HepG2 (cell line): ENCODE measurements around the gene CREB1. TPM values are rescaled to one million over a fixed set of nuclear protein-coding genes. Genes with fewer than 3 reads are reported as not detected.

Experiments used
- CHCHD3 ChIP-seq: sonication (generic); formaldehyde crosslinking; IDR thresholded peaks from 2 replicates; pipeline ENCODE4 v1.8.0; 2022; ENCODE audit warnings: mild to moderate bottlenecking, missing genetic modification reagents, moderate library complexity
- FOXO1 ChIP-seq: sonication (generic); formaldehyde crosslinking; IDR thresholded peaks from 2 replicates; pipeline ENCODE4 v1.4.0; 2020; ENCODE audit warnings: missing genetic modification reagents
- GZF1 ChIP-seq: sonication (generic); formaldehyde crosslinking; IDR thresholded peaks from 2 replicates; pipeline ENCODE4 v1.5.1; 2020; ENCODE audit warnings: mild to moderate bottlenecking, missing genetic modification reagents
- HCFC1 ChIP-seq: fragments of 150-350 bp; IDR thresholded peaks from 2 replicates; pipeline ENCODE4 v1.6.1; 2014; ENCODE audit warnings: low read depth, low read length
- JUNB ChIP-seq: sonication (generic); formaldehyde crosslinking; IDR thresholded peaks from 2 replicates; pipeline ENCODE4 v1.8.0; 2022; ENCODE audit warnings: missing genetic modification reagents, mild to moderate bottlenecking, borderline replicate concordance
- MAFF ChIP-seq: IDR thresholded peaks from 2 replicates; pipeline ENCODE4 v1.6.1; 2011; ENCODE audit warnings: low read depth, low read length, improper control_type of control experiment
- NFKBIZ ChIP-seq: IDR thresholded peaks from 2 replicates; pipeline ENCODE4 v1.6.1; 2018; ENCODE audit warnings: missing genetic modification reagents, missing compliant biosample characterization
- RBFOX2 ChIP-seq: fragments of 200-400 bp; formaldehyde crosslinking; IDR thresholded peaks from 2 replicates; pipeline ENCODE4 v1.6.1; 2017; ENCODE audit warnings: low read depth, mild to moderate bottlenecking, low read length
- SAFB2 ChIP-seq: sonication (generic); formaldehyde crosslinking; IDR thresholded peaks from 2 replicates; pipeline ENCODE4 v1.5.1; 2020; ENCODE audit warnings: missing genetic modification reagents, low read depth, mild to moderate bottlenecking, borderline replicate concordance
- SMAD1 ChIP-seq: sonication (generic); formaldehyde crosslinking; IDR thresholded peaks from 2 replicates; pipeline ENCODE4 v1.4.0; 2020; ENCODE audit warnings: missing genetic modification reagents, low read depth, mild to moderate bottlenecking, borderline replicate concordance
- SNAI1 ChIP-seq: sonication (generic); formaldehyde crosslinking; IDR thresholded peaks from 2 replicates; pipeline ENCODE4 v1.5.0; 2020; ENCODE audit warnings: mild to moderate bottlenecking, missing genetic modification reagents, borderline replicate concordance
- THAP11 ChIP-seq: IDR thresholded peaks from 2 replicates; pipeline ENCODE4 v1.6.1; 2016; ENCODE audit warnings: missing biosample characterization, missing genetic modification reagents
- ZNF75D ChIP-seq: sonication (generic); formaldehyde crosslinking; IDR thresholded peaks from 2 replicates; pipeline ENCODE4 v1.8.1; 2023; ENCODE audit warnings: missing genetic modification reagents, mild to moderate bottlenecking, borderline replicate concordance
- polyA plus RNA-seq, 8 experiments: library from polyadenylated mRNA; depleted of rRNA in 3 of 8; stranded (reverse) in 7 of 8; unstranded in 1 of 8; fragments of >200 nt; fragmentation: Illumina TruSeq in 4 of 8; extraction: Trizol in 4 of 8; gene quantifications; 2 replicates each; pipeline versions ENCODE4 v1.2.1 to v1.2.3, GENCODE V29; 2011 to 2016; ENCODE audit warnings: low read depth in 4 of 8, missing spikeins in 1 of 8, mixed read lengths in 1 of 8; ENCODE audit not compliant: insufficient read depth in 1 of 8
- total RNA-seq, 5 experiments: library from RNA; depleted of rRNA; stranded (reverse); fragments of >200 nt; fragmentation: Illumina TruSeq; extraction: Trizol; gene quantifications; 2 replicates each; pipeline ENCODE4 v1.2.3, GENCODE V29; 2016; ENCODE audit warnings: low read depth in 1 of 5
- TF ChIP-seq, protein P1 (sequence below): sonication (generic); formaldehyde crosslinking; IDR thresholded peaks from 2 replicates; pipeline ENCODE4 v1.8.0; 2022; ENCODE audit warnings: mild to moderate bottlenecking, missing genetic modification reagents; ENCODE audit not compliant: insufficient replicate concordance
- TF ChIP-seq, protein P2 (sequence below): sonication (generic); formaldehyde crosslinking; IDR thresholded peaks from 2 replicates; pipeline ENCODE4 v1.5.1; 2020; ENCODE audit warnings: missing genetic modification reagents, mild to moderate bottlenecking, borderline replicate concordance
- TF ChIP-seq, protein P3 (sequence below): sonication (generic); formaldehyde crosslinking; IDR thresholded peaks from 2 replicates; pipeline ENCODE4 v1.4.0; 2020; ENCODE audit warnings: mild to moderate bottlenecking, missing genetic modification reagents, borderline replicate concordance
- TF ChIP-seq, protein P4 (sequence below): sonication (generic); formaldehyde crosslinking; IDR thresholded peaks from 2 replicates; pipeline ENCODE4 v1.8.0; 2022; ENCODE audit warnings: mild to moderate bottlenecking, missing genetic modification reagents

CREB1 gene
- total and polyA plus RNA-seq, 2 of the 13 experiments (the other 11 are each of a cell fraction or from before 2014, with no cell fraction given): 51.8 to 51.9 TPM

DNA sequence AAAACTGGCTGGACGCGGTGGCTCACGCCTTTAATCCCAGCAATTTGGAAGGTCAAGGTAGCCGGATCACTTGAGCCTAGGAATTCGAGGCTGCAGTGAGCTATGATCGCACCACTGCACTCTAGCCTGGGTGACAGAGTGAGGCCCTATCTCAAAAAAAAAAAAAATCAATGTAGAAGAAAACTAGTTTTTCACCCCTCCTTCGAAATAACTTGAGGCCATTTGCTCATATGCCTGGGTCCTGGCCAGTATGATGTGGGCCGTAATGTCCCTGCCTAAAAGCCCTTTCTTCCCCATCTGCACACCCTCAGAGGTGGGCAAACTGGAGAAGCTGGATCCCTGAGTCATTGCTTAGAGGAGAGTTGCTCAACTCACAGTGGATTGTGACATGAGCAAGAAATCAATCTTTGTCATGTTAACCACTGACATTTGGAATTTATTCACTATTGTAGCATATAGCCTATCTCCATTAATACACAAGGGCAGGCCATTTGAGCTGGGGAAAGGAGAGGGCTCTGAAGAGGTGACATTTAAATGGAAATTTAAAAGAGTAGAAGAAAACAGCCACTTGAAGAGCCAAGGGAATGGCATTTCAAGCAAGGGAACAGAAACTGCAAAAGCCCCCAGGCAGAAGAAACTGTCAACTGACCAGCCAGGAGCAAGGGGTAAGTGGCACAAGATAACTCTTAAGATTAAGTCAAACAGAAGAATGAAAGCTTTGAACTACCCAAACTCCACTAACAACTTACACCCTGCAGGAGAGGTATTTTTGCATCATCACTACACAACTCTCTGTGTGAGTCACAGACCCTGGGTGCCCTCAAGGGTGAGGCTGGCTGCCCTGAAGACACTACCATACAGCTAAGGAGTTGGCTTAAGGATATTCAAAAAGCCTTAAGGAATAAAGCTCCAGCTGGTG is 103.1 kb downstream of the CREB1 start (continued):
- TF ChIP-seq, protein P1, sequence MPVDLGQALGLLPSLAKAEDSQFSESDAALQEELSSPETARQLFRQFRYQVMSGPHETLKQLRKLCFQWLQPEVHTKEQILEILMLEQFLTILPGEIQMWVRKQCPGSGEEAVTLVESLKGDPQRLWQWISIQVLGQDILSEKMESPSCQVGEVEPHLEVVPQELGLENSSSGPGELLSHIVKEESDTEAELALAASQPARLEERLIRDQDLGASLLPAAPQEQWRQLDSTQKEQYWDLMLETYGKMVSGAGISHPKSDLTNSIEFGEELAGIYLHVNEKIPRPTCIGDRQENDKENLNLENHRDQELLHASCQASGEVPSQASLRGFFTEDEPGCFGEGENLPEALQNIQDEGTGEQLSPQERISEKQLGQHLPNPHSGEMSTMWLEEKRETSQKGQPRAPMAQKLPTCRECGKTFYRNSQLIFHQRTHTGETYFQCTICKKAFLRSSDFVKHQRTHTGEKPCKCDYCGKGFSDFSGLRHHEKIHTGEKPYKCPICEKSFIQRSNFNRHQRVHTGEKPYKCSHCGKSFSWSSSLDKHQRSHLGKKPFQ (CRISPR knock-in tag): no peak
- peak; percentile 56; the same call in 1 of the 2 replicates for TF ChIP-seq MAFF
- TF ChIP-seq, protein P2, sequence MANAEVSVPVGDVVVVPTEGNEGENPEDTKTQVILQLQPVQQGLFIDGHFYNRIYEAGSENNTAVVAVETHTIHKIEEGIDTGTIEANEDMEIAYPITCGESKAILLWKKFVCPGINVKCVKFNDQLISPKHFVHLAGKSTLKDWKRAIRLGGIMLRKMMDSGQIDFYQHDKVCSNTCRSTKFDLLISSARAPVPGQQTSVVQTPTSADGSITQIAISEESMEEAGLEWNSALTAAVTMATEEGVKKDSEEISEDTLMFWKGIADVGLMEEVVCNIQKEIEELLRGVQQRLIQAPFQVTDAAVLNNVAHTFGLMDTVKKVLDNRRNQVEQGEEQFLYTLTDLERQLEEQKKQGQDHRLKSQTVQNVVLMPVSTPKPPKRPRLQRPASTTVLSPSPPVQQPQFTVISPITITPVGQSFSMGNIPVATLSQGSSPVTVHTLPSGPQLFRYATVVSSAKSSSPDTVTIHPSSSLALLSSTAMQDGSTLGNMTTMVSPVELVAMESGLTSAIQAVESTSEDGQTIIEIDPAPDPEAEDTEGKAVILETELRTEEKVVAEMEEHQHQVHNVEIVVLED (CRISPR knock-in tag): no peak
- no peak for TF ChIP-seq SMAD1 (CRISPR knock-in tag)
- TF ChIP-seq JUNB (CRISPR knock-in tag): no peak
- TF ChIP-seq RBFOX2: no peak
- TF ChIP-seq HCFC1: no peak
- TF ChIP-seq, protein P3, sequence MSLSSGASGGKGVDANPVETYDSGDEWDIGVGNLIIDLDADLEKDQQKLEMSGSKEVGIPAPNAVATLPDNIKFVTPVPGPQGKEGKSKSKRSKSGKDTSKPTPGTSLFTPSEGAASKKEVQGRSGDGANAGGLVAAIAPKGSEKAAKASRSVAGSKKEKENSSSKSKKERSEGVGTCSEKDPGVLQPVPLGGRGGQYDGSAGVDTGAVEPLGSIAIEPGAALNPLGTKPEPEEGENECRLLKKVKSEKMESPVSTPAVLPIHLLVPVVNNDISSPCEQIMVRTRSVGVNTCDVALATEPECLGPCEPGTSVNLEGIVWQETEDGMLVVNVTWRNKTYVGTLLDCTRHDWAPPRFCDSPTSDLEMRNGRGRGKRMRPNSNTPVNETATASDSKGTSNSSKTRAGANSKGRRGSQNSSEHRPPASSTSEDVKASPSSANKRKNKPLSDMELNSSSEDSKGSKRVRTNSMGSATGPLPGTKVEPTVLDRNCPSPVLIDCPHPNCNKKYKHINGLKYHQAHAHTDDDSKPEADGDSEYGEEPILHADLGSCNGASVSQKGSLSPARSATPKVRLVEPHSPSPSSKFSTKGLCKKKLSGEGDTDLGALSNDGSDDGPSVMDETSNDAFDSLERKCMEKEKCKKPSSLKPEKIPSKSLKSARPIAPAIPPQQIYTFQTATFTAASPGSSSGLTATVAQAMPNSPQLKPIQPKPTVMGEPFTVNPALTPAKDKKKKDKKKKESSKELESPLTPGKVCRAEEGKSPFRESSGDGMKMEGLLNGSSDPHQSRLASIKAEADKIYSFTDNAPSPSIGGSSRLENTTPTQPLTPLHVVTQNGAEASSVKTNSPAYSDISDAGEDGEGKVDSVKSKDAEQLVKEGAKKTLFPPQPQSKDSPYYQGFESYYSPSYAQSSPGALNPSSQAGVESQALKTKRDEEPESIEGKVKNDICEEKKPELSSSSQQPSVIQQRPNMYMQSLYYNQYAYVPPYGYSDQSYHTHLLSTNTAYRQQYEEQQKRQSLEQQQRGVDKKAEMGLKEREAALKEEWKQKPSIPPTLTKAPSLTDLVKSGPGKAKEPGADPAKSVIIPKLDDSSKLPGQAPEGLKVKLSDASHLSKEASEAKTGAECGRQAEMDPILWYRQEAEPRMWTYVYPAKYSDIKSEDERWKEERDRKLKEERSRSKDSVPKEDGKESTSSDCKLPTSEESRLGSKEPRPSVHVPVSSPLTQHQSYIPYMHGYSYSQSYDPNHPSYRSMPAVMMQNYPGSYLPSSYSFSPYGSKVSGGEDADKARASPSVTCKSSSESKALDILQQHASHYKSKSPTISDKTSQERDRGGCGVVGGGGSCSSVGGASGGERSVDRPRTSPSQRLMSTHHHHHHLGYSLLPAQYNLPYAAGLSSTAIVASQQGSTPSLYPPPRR: no peak
- TF ChIP-seq NFKBIZ (CRISPR knock-in tag): no peak
- no peak for TF ChIP-seq CHCHD3
- TF ChIP-seq THAP11 (CRISPR knock-in tag): peak; percentile 45; the same call in 1 of the 2 replicates
- TF ChIP-seq, protein P4, sequence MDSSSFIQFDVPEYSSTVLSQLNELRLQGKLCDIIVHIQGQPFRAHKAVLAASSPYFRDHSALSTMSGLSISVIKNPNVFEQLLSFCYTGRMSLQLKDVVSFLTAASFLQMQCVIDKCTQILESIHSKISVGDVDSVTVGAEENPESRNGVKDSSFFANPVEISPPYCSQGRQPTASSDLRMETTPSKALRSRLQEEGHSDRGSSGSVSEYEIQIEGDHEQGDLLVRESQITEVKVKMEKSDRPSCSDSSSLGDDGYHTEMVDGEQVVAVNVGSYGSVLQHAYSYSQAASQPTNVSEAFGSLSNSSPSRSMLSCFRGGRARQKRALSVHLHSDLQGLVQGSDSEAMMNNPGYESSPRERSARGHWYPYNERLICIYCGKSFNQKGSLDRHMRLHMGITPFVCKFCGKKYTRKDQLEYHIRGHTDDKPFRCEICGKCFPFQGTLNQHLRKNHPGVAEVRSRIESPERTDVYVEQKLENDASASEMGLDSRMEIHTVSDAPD: no peak
- no peak for TF ChIP-seq GZF1
- TF ChIP-seq SNAI1 (CRISPR knock-in tag): no peak
- 0 out of 2 replicates have a peak, but pooled peaks have one; percentile 28 for TF ChIP-seq FOXO1 (CRISPR knock-in tag)
- TF ChIP-seq SAFB2 (CRISPR knock-in tag): no peak
- TF ChIP-seq ZNF75D (CRISPR knock-in tag): no peak
